ENCODE results near the gene CCNB3.

Gene CCNB3

GRCh38 chrX:50343917-50344316, 139.4 kb downstream of the CCNB3 start:
- DNase-seq (ENCODE audit: low read depth), result no peak

GRCh38 chrX:50372966-50373365, 168.4 kb downstream of the CCNB3 start:
- no peak for DNase-seq (ENCODE audit: low read depth)

GRCh38 chrX:50375481-50376267, 171.1 kb downstream of the CCNB3 start:
- DNase-seq (ENCODE audit: low read depth), result no peak

GRCh38 chrX:50381729-50382415, 177.3 kb downstream of the CCNB3 start:
- DNase-seq (ENCODE audit: low read depth), result no peak

GRCh38 chrX:50386520-50386919, 182.0 kb downstream of the CCNB3 start:
- DNase-seq (ENCODE audit: low read depth), result no peak

- DNase-seq (ENCODE audit: low read depth), result no peak
These were observed 189.3 kb downstream of the CCNB3 start for GRCh38 chrX:50393902-50394301.
